HCT116 (cell line): ENCODE measurements around the gene ZNF80. TPM values are rescaled to one million over a fixed set of nuclear protein-coding genes. Genes with fewer than 3 reads are reported as not detected.

Experiments
- ATAC-seq: fragments of 200-7000 bp; cut with Tn5 transposase; 2 replicates; pipeline ENCODE4 v1.9.1; 2020; ENCODE audit warnings: mild to moderate bottlenecking, moderate library complexity
- BruUV-seq: library from RNA; stranded (reverse); fragments of 400-500 nt; replicated peaks from 2 replicates; lab custom pipeline; 2021; lab: Mats Ljungman, UMichigan
- CTCF ChIA-PET: fragments of 300-600 bp; sonication (Branson Sonifier 250); formaldehyde crosslinking; loops from one replicate; lab custom pipeline; 2021; ENCODE audit warnings: antibody characterized with exemption; lab: Charles Lee
- POLR2A ChIA-PET: fragments of 300-600, 350-600 bp; sonication (Branson Sonifier 250); formaldehyde crosslinking; loops from one replicate; lab custom pipeline; 2021; ENCODE audit warnings: antibody characterized with exemption; lab: Charles Lee
- RAD21 ChIA-PET, 2 experiments: fragments of 300-600 bp; sonication (Branson Sonifier 250); formaldehyde crosslinking; loops; one replicate each; lab custom pipeline; 2023; ENCODE audit warnings: low total read pairs in 2 of 2; ENCODE audit not compliant: uncharacterized antibody in 2 of 2, unreplicated experiment in 2 of 2, low non-redundant PET in 1 of 2; lab: Charles Lee
- DNase-seq: peaks from one replicate; pipeline ENCODE4 v3.0.0-alpha.2; 2010; ENCODE audit warnings: low read depth, low spot score
- H2AFZ ChIP-seq: fragments of 200-600 bp; shearing (Covaris generic), sonication (generic); 2 replicates; pipeline ENCODE4 v1.6.1; 2017; ENCODE audit warnings: low read depth, mixed run types, mixed read lengths, antibody characterized with exemption, low read length; ENCODE audit not compliant: poor library complexity, severe bottlenecking
- H3K27ac ChIP-seq: 2 replicates; pipeline ENCODE4 v1.5.1; 2012; ENCODE audit warnings: low read depth, low read length
- H3K27me3 ChIP-seq: fragments of 200-600 bp; sonication (generic); 2 replicates; pipeline ENCODE4 v1.6.1; 2016; ENCODE audit warnings: mixed run types, low read length, mixed read lengths; ENCODE audit not compliant: insufficient read depth
- H3K36me3 ChIP-seq, 2 experiments: fragments of 200-500 bp in 1 of 2; fragments of 200-600 bp in 1 of 2; sonication (Bioruptor generic) in 1 of 2; sonication (generic) in 1 of 2; 2 replicates each; pipeline versions ENCODE4 v1.5.1 to v1.6.1; 2014 to 2016; ENCODE audit warnings: low read length in 2 of 2, inconsistent platforms in 1 of 2, mixed read lengths in 1 of 2, mixed run types in 1 of 2; ENCODE audit not compliant: insufficient read depth in 2 of 2, control insufficient read depth in 1 of 2
- H3K4me1 ChIP-seq, 2 experiments: fragments of 200-600 bp in 1 of 2; sonication (generic) in 1 of 2; 2 replicates each; pipeline versions ENCODE4 v1.5.1 to v1.6.1; 2012 to 2017; ENCODE audit warnings: low read length in 2 of 2, inconsistent platforms in 1 of 2, mild to moderate bottlenecking in 1 of 2, mixed read lengths in 1 of 2, mixed run types in 1 of 2, moderate library complexity in 1 of 2; ENCODE audit not compliant: insufficient read depth in 2 of 2, control insufficient read depth in 1 of 2
- H3K4me2 ChIP-seq: fragments of 200-600 bp; sonication (generic); 2 replicates; pipeline ENCODE4 v1.6.1; 2017; ENCODE audit warnings: mixed run types, low read length, mixed read lengths
- H3K4me3 ChIP-seq, 2 experiments: fragments of 200-600 bp in 1 of 2; sonication (generic) in 1 of 2; replicated peaks in 1 of 2; 2 replicates each; pipeline ENCODE4 v1.5.1; 2011 to 2016; ENCODE audit warnings: low read length in 2 of 2, control low read depth in 1 of 2, low read depth in 1 of 2, mild to moderate bottlenecking in 1 of 2, mixed read lengths in 1 of 2, mixed run types in 1 of 2
- H3K79me2 ChIP-seq: fragments of 200-600 bp; sonication (generic); 2 replicates; pipeline ENCODE4 v1.6.1; 2017; ENCODE audit warnings: mild to moderate bottlenecking, mixed run types, low read length, moderate library complexity, mixed read lengths; ENCODE audit not compliant: insufficient read depth
- H3K9ac ChIP-seq: fragments of 200-600 bp; sonication (generic); 2 replicates; pipeline ENCODE4 v1.6.1; 2016; ENCODE audit warnings: low read length, mixed read lengths
- H3K9me2 ChIP-seq: fragments of 200-600 bp; sonication (generic), shearing (Covaris generic); 2 replicates; pipeline ENCODE4 v1.6.1; 2017; ENCODE audit warnings: mixed run types, mild to moderate bottlenecking, moderate library complexity; ENCODE audit not compliant: insufficient read depth
- H3K9me3 ChIP-seq, 2 experiments: fragments of 200-500 bp in 1 of 2; fragments of 200-600 bp in 1 of 2; sonication (Bioruptor generic) in 1 of 2; sonication (generic) in 1 of 2; 2 replicates each; pipeline ENCODE4 v1.6.1; 2014 to 2017; ENCODE audit warnings: low read length in 2 of 2, mixed read lengths in 2 of 2, inconsistent platforms in 1 of 2, low read depth in 1 of 2, mild to moderate bottlenecking in 1 of 2, mixed run types in 1 of 2, moderate library complexity in 1 of 2; ENCODE audit not compliant: control insufficient read depth in 1 of 2, insufficient read depth in 1 of 2
- H4K20me1 ChIP-seq: fragments of 200-600 bp; sonication (generic), shearing (Covaris generic); 2 replicates; pipeline ENCODE4 v1.6.1; 2017; ENCODE audit warnings: mixed run types, mild to moderate bottlenecking, moderate library complexity; ENCODE audit not compliant: insufficient read depth
- ATF3 ChIP-seq: IDR thresholded peaks from 2 replicates; pipeline ENCODE4 v1.6.1; 2012
- CBX3 ChIP-seq: IDR thresholded peaks from 2 replicates; pipeline ENCODE4 v1.6.1; 2012; ENCODE audit warnings: low read depth
- CEBPB ChIP-seq: IDR thresholded peaks from 2 replicates; pipeline ENCODE4 v1.6.1; 2012; ENCODE audit warnings: low read depth
- EGR1 ChIP-seq: IDR thresholded peaks from 2 replicates; pipeline ENCODE4 v1.6.1; 2012; ENCODE audit warnings: low read depth
- ELF1 ChIP-seq: IDR thresholded peaks from 2 replicates; pipeline ENCODE4 v1.6.1; 2012; ENCODE audit warnings: low read depth, borderline replicate concordance
- EZH2 ChIP-seq: fragments of 200-600 bp; sonication (generic); IDR thresholded peaks from 2 replicates; pipeline ENCODE4 v1.6.1; 2017; ENCODE audit warnings: antibody characterized with exemption, mixed run types
- EZH2phosphoT487 ChIP-seq: fragments of 200-600 bp; IDR thresholded peaks from 2 replicates; pipeline ENCODE4 v1.6.1; 2018; ENCODE audit warnings: antibody characterized with exemption, borderline replicate concordance
- FOSL1 ChIP-seq: IDR thresholded peaks from 2 replicates; pipeline ENCODE4 v1.6.1; 2012; ENCODE audit warnings: low read depth
- JUND ChIP-seq: IDR thresholded peaks from 2 replicates; pipeline ENCODE4 v1.6.1; 2012
- MAX ChIP-seq: IDR thresholded peaks from 2 replicates; pipeline ENCODE4 v1.6.1; 2012
- POLR2AphosphoS5 ChIP-seq: IDR thresholded peaks from 2 replicates; pipeline ENCODE4 v1.6.1; 2011; ENCODE audit warnings: mild to moderate bottlenecking, low read depth, low read length, moderate library complexity
- REST ChIP-seq: IDR thresholded peaks from 2 replicates; pipeline ENCODE4 v1.6.1; 2012; ENCODE audit warnings: low read depth
- SIN3A ChIP-seq: IDR thresholded peaks from 2 replicates; pipeline ENCODE4 v1.6.1; 2012; ENCODE audit warnings: low read depth
- SP1 ChIP-seq: IDR thresholded peaks from 2 replicates; pipeline ENCODE4 v1.6.1; 2012; ENCODE audit warnings: low read depth
- YY1 ChIP-seq: IDR thresholded peaks from 2 replicates; pipeline ENCODE4 v1.6.1; 2011; ENCODE audit warnings: low read length, low read depth, moderate library complexity, mild to moderate bottlenecking; ENCODE audit not compliant: insufficient replicate concordance; ENCODE audit errors: extremely low read depth
- ZBTB33 ChIP-seq: IDR thresholded peaks from 2 replicates; pipeline ENCODE4 v1.6.1; 2011; ENCODE audit warnings: mild to moderate bottlenecking, low read length, moderate library complexity; ENCODE audit not compliant: insufficient replicate concordance; ENCODE audit errors: extremely low read depth
- ZNF274 ChIP-seq: fragments of 200-500 bp; sonication (Bioruptor generic); IDR thresholded peaks from 2 replicates; pipeline ENCODE4 v1.6.1; 2014; ENCODE audit warnings: mild to moderate bottlenecking, low read depth, low read length, inconsistent platforms
- intact Hi-C: fragments of 100-400 bp; cut with micrococcal nuclease; formaldehyde crosslinking; loops from 2 replicates; pipeline ENCODE4 v1.10.0; 2022
- total RNA-seq: library from RNA; stranded (reverse); gene quantifications from one replicate; pipeline ENCODE4 v1.2.1, GENCODE V29; 2021; ENCODE audit not compliant: unreplicated experiment

Gene ZNF80
- total RNA-seq, 1 experiment from 2014 or later = 0.12 TPM

- no TSS peak for BruUV-seq
- POLR2A ChIA-PET = no interaction called here
- RAD21 ChIA-PET = no interaction called here
Measured at GRCh38 chr3:114227076-114227475, 10.3 kb downstream of the ZNF80 start.

More at GRCh38 chr3:114227076-114227475, 10.3 kb downstream of the ZNF80 start:
- DNase-seq (no peak), ATAC-seq (no peak)
- Histone ChIP-seq H3K9me2 (no peaks in the 10 kb centered on the region), H3K9me3 (peaks cover 0 to 17% of the 10 kb centered on the region in 2 experiments; a peak in 1 of 4 replicates), H3K27ac (no peak overlapping the region), H3K27me3 (no peaks in the 10 kb centered on the region), H3K4me2 (no peak overlapping the region), H3K36me3 (no peaks in the 10 kb centered on the region), H3K79me2 (no peaks in the 10 kb centered on the region), H3K4me3 (no peak overlapping the region), H3K4me1 (no peaks in the 10 kb centered on the region), H3K9ac (no peak overlapping the region), H4K20me1 (no peaks in the 10 kb centered on the region), H2AFZ (no peak overlapping the region)
- CTCF ChIA-PET = no interaction called here
- TF ChIP-seq POLR2AphosphoS5 (no peak), YY1 (no peak), ATF3 (no peak), REST (no peak), EGR1 (no peak), JUND (no peak), ELF1 (no peak), EZH2 (no peak), ZNF274 (no peak), CBX3 (no peak), EZH2phosphoT487 (no peak), CEBPB (no peak), MAX (no peak), FOSL1 (no peak), ZBTB33 (no peak), SIN3A (no peak), SP1 (no peak)
- intact Hi-C loops = no loop called here
